HG02938 (cell line): ENCODE results near the gene SPINK7.

Experiments used
- ATAC-seq: cut with Tn5 transposase; IDR thresholded peaks from one replicate; pipeline ENCODE4 v1.9.1; 2021; ENCODE audit warnings: mild to moderate bottlenecking, moderate library complexity; ENCODE audit not compliant: unreplicated experiment

The SPINK7 gene

DNA sequence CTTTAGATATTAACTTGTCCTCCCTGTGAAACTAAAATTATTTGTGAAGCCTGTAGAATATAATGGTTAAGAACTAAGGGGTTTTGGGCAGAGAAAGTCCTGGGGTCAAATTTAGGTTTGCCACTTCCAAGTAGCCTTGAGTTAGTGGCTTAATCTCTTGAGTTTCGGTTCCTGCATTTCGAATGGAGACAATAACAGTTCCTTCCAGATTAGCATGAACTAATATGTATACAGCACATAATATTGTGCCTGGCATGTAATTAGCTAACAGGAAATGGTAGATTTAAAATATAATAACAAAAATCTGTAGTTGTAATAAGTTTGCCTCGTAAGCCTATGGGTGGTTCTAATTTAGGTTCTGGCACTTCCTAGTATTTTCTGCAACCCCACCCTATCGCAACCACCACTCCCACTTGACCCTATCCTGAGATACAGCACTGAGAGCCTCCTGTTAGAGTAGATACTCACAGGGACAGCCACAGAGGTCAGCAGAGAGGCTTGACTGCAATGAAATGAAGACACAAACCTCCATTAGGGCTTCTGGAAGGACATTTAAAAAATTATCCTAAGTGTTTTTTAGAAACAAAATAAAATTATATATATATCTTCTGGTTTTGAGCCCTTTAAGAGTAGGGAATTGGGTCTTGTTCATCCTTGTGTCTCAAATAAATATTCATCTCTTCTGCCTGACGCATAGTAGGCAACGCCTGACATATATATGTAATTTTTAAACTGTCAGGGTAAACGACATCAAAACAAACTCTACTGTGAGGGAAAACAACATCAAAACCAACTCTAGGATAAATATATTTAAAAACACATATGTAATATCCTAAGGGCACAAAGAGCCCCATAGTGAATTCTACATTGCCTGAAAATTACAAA lies 31.6 kb downstream of the SPINK7 start:
- no peak for ATAC-seq

DNA sequence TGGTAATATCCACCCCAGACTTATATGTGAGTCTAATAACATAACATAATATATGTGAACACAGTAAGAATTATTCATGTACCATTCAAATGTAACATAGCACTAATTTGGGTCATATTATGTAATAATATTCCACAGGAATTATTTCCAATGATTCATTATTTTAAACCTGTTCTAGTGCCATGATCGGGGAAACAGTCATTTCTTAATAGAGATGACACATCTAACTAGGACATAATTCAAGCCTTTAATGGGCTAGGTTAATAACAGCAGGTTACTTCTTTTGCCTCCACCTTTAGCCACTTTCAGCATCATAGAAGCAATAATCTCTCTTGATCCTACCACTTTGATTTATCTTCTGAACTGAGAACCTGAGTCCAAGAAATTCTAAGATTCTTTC lies 35.5 kb downstream of the SPINK7 start:
- ATAC-seq, result no peak

DNA sequence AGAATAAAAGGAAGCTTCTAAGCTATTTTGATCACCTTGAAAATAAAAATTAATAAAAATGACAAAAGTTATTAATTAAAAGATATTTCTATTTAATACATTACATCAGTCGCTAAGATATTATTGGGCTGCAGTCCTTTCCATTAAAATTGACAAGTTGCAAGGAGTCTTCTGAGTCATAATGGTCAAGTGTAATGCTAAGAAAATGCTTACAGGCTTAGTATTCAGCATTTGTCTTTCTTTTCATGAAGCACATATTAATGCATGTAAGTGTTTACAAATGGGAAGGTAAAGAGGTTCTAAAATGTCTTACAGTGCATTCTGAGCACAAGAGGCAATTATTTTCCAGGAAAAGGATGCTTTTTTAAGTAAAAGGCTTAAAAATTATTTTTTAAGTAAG lies 40.5 kb downstream of the SPINK7 start:
- ATAC-seq, result no peak

DNA sequence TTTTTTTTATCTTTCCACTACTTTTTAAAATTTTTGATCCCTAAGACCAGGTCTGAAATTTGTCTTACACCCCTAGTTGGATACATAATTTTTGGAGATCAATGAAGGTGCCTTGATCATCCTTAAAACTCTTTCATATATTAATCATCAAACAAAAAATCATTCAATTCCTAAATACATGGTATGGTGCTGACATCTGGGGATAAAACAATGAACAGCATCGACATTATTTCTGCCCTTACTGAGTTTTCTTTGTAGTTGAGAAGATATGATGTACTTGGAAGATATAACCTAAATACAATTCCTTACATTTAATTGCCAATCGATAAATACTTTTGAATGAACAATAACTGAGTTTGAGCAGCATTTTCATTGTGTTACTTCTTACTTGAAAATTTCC lies 41.4 kb downstream of the SPINK7 start:
- no peak for ATAC-seq

DNA sequence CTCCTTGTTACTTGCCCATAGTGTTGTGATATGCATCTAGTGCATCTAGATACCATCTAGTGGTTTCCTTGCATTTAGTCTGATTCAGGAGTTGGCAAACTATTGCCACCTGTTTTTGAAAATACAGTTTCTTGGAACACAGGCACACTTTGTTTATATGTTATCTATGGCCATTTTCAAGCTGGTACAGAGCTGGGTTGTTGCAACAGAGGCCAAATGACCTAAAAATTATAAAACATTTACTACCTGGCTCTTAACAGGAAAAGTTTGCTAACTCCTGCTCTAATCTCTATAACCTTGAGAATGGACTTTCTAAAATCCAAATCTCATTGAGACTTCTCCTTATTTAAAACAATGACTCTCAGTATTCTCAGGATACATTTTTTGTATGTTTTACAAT lies 52.1 kb downstream of the SPINK7 start:
- ATAC-seq, result no peak
